NCI-H2196 (cell line): Measurements from ENCODE around the gene HYAL1.
"Not testable (repeated sequence)": the region's sequence is repeated elsewhere in the genome, so short reads cannot be mapped to it uniquely, and the experiment has no call there.

Experiments used
- DNase-seq: peaks from one replicate; lab custom pipeline; 2025; ENCODE audit not compliant: unreplicated experiment; lab: John Stamatoyannopoulos, UW

HYAL1 gene

DNA sequence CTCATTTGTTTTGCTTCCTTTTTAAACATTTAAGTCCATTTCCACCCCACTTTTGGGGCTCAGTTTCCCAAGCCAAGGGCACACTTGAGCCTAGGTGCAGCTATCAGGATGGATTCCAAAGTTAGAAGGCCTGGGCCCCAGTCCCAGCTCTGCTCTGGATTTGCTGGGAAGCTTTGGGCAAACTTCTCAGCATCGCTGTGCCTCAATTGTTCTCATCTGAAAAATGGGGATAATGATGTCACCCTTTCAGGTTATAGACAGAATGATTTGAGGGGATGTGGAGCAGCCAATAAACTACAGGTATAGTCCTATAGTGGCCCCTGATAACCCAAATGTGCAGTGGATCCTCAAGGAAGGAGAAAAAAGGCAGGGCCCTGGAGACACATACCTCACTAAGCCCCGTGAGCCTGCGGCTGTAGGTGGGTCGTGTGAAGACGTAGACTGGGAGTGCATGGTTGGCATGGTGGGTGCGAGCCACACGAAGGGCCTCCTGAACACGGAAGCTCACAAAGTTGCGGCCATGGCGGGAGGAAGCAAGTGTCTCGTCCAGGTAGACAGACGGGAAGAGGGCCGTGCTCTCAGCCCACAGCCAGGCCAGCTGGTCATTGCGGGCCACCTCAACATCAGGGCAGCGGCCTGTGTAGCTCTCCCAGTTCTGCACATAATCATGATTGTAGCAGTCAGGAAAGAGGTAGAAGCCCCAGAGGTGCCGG lies 16.0 kb upstream of the HYAL1 start:
- no peak for DNase-seq

DNA sequence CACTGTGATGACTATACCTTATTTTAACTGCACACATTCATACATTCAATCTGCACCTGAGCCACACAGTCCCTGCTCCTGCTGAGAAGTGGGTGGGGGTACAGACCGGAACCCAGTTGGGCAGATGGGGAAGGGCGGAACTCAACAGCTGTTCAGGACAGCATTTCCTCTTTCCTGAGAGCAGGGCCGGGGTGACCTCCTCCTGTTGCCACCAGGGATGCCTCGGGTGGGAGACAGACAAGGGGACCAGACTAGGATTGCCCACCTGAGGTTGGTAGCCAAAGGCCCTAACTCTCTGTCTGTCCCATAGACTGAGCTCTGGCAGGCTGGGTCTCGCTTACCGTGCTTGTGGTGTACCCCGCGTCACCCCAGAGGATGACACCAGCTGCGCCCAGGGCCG lies 15.2 kb upstream of the HYAL1 start:
- no peak for DNase-seq

- no peak for DNase-seq
Observed at GRCh38 chr3:50318163-50318562, 14.8 kb upstream of the HYAL1 start.

DNA sequence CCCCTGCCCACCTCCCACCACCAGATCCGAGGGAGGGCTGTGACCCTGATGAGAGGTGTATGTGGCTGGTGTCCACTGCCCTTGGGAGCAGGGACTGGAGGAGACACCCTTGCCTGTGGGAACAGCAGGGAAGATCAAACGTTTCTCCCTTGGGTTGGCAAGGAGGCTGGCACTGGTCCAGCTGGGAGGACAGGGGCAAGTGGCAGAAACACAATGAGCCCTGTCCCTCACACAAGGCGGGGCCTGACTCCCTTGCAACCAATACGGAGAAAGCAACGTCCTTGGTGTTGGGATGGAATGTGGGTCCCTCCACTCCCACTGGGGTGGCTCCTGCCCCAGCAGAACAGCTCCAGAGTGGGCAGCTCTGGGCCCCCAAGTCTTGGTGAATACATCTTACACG lies 13.9 kb upstream of the HYAL1 start:
- DNase-seq, result peak; percentile 11

- peak; percentile 49 for DNase-seq
Observed at GRCh38 chr3:50316657-50317242, 13.4 kb upstream of the HYAL1 start.

DNA sequence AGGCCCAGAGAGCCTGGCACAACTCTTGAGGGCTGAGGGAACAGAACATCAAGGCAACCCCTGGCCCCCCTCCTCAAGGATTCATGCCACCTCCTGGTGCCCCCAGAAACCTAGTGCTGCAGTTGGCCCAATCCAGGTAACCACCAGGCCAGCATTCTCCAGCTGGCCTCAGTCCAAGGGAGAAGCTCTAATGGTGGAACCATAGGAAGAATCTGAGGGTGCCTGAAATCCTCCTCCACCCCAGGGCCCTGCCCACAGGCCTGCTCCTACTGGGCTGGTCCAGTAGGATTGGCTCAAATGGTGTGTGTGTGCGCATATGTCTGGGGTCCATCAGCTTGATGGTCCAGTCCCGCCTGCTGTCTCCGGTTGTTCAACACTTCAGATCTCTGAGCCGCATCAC lies 11.4 kb upstream of the HYAL1 start:
- DNase-seq, result no peak

- no peak for DNase-seq
Observed at GRCh38 chr3:50314342-50314741, 11.0 kb upstream of the HYAL1 start.

- not testable (repeated sequence) for DNase-seq
Observed at GRCh38 chr3:50312041-50312440, 8.7 kb upstream of the HYAL1 start.

DNA sequence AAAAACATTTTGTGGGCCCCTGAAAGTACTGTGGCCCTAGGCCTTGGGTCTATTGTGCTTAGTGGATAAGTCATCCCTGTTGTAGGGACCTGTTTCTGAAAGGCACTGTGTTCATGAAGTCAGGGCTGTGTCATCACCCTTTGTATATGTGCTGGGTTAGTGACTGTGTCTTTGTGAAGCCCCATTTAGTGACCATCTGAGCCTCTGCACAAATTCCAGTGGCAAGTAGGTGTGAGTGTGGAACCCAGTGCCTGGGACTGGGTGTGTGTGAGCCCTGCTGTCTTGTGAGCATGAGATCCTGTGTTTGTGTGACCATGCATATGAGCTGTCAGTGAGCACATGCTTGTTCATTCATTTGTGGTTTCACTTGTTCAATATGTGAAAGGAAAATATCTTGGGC lies 1.2 kb upstream of the HYAL1 start:
- DNase-seq, result no peak

DNA sequence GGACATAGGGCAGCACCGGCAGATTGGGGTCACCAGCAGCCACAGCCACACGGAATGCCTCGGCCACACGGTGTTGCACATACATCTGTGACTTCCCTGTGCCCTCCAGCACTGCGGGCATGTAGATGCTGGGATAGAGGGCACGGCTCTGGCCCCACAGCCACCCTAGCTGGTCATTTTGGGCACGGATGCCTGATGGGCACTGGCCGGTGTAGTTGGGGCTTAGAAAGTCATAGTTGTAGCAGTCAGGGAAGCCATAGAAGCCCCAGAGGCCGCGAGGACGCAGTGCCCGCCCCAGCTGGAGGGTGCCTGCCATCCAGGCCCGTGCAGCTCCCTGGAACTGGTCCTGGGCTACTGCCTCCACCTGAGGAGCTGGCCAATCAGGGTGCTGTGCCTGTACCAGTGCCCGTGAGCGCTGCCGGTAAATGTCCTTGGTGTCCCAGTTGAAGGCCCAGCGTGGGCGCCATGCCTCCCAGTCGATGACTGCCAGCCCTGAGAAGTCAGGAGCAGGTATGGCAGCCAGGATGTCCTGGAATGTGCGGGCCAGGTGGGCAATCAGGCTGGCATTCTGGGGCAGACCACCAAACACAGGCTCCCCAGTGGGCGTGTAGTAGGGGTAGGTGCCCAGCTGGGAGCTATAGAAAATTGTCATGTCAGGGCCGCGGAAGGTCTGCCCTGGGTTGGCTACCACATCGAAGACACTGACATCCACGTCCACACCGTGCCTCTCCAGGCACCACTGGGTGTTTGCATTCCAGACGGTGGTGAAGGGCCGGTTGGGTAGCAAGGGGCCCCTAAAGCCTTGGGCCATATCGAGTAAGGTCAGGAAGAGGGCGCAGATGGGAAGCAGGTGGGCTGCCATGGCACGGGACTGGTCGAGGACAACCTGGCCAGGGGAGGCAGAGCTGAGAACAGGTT lies 1.0 kb downstream of the HYAL1 start:
- no peak for DNase-seq

- DNase-seq, result no peak
Observed at GRCh38 chr3:50300681-50301254, 2.6 kb downstream of the HYAL1 start.

DNA sequence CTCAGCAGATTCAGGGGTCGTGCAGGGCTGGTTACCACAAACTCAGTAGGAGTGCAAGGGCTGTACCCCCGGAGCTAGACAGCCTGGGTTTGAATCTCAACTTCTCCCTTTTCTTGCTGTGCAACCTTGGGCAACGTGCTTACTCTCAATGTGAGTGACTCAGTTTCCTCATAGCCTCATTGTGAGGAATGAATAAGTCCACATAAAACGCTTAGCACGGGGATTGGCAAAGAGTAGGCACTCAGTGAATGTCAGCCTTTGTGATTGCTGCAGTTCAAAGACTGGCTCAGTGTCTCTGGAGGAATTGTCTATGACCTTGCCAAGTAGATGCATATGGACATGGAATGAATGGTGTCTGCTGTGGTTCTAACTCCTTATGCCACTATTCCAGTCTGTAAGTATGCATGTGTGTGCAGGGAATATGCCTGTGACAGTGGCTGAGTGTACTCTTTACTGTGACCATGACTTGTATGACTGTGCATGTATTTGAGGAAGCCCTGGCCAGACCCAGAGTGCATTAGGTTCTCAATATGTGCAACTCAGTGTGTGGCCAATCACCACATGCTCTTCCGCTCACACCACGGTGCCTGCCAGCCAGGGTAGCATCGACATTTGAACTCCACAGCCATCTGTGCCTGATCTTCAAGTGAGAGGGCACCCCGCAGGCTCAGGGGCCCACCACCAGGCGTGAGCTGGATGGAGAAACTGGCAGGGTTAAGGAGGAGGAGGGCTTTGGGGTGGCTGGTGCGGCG lies 3.3 kb downstream of the HYAL1 start:
- DNase-seq, result no peak

GRCh38 chr3:50299638-50299928 lies 3.8 kb downstream of the HYAL1 start:
- no peak for DNase-seq

DNA sequence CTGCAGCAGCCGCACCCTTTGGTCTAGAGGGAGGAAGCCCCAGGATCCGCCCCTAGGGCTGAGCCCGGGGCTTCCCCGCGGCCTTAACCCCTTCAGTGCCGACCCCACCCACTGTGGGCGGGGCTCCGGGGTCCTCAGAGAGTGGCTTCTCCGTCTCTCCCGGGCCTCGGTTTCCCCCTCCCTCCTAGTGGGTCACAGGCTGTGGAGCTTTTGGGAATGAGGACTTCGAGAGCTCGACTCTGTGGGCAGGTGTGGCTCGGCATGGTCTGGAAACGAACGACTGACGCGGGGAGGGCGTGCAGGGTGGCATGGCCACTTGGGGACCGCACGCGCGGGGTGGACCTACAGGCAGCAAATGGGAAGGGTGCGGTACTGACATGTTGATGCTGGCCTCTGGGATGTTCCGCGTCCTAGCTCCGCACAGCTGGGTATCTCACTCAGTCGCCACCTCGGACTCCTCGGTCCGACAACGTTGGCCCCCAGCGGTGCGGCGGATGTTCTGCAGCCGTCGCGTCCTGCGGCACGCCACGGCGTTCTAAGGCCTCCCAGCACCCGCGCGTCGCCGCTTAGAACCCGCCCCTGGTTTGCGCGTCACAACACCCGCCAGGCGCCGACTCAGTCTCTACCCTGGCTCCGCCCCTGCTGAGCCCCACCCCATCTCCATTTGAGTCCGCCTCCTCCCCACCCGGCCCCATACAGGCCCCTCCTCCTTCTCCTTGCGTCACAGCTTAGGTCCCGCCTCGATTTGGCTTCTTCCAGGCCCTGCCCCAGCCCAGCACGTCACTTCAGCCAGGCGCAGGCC lies 4.3 kb downstream of the HYAL1 start, which contains the start of the genes HYAL3 and NAA80:
Gene HYAL3, minus strand, starts transcription at position 570 of the 802 bp plus-strand sequence. CDS start 3,803 bp downstream, outside the sequence.
Gene NAA80, minus strand, starts transcription at position 570 of the 802 bp plus-strand sequence. CDS start 1,942 bp downstream, outside the sequence.
- peak; percentile 92 for DNase-seq

- no peak for DNase-seq
Observed at GRCh38 chr3:50297896-50298725, 5.3 kb downstream of the HYAL1 start.

- no peak for DNase-seq
Observed at GRCh38 chr3:50297384-50297775, 6.0 kb downstream of the HYAL1 start.

- no peak for DNase-seq
Observed at GRCh38 chr3:50296721-50297383, 6.5 kb downstream of the HYAL1 start.

DNA sequence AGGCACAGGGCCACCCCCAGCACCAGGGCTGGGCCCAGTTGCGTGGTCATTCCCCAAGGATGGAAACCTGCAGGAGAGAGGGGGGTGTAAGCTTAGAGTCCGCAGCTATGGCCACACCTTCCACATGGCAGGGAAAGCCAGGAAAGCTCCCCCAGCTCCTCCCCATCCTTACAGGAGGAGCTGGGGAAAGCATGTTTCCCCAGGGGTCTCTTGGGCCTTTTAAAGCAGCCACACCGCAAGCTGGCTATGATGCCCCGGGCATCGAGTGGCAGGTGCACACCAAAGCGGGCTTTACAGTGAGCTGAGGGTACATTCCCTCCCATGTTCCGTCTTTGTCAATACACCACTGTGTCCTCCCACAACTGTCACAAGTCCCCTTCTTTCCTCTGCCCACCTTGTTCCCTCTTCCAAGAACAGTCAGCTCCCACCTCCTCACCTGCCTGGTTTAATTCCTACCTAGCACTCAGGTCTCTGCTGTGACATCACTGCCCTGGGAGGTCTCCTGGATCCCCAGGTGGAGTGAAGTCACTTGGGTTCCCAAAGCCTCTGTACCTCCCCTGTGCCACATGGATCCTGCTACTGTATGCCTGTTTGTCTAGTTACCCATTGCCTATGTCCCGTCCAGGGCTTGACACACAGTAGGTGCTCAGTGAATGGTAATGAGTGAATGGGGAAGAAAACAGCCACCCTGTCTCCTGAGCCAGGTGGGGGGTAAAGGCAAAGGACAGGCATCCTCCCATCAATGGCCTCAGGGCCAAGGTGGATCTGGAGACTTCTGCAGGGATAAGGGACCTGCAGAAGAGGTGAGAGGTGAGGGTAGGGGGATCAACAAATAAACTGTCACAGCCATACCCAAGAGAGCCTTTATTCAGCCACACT lies 7.6 kb downstream of the HYAL1 start:
- no peak for DNase-seq
